Muscle layer of colon (tissue), 2 donors: ENCODE measurements around the gene VPS16.
"Not testable (repeated sequence)": the region's sequence is repeated elsewhere in the genome, so short reads cannot be mapped to it uniquely, and the experiment has no call there.

Experiments
- H3K27ac ChIP-seq: one replicate; pipeline ENCODE4 v1.7.0; 2013; ENCODE audit warnings: low read depth, mild to moderate bottlenecking, low read length, moderate library complexity
- H3K27me3 ChIP-seq, 2 donors: one replicate each; pipeline ENCODE4 v1.7.0; 2013; ENCODE audit warnings: low read length in 2 of 2, mild to moderate bottlenecking in 2 of 2; ENCODE audit not compliant: insufficient read depth in 2 of 2, control insufficient read depth in 1 of 2
- H3K36me3 ChIP-seq: one replicate; pipeline ENCODE4 v1.7.0; 2013; ENCODE audit warnings: mild to moderate bottlenecking, low read length; ENCODE audit not compliant: insufficient read depth
- H3K4me1 ChIP-seq: one replicate; pipeline ENCODE4 v1.7.0; 2013; ENCODE audit warnings: mild to moderate bottlenecking, low read length; ENCODE audit not compliant: insufficient read depth
- H3K4me3 ChIP-seq, 2 donors: one replicate each; pipeline ENCODE4 v1.7.0; 2013; ENCODE audit warnings: low read length in 2 of 2, low read depth in 1 of 2, mild to moderate bottlenecking in 1 of 2, moderate library complexity in 1 of 2
- H3K9ac ChIP-seq: one replicate; pipeline ENCODE4 v1.7.0; 2013; ENCODE audit warnings: low read length
- H3K9me3 ChIP-seq: one replicate; pipeline ENCODE4 v1.7.0; 2013; ENCODE audit warnings: mild to moderate bottlenecking, low read length
- donor health status: abdominal sarcoma.
- donor health status: Adenocarcinoma of cecum.

VPS16 gene

GRCh38 chr20:2799688-2800520 is 40.6 kb upstream of the VPS16 start:
- Histone ChIP-seq H3K4me3 (peak overlapping the region; percentile 14 to 49), H3K9ac (no peak overlapping the region), H3K9me3 (no peaks in the 10 kb centered on the region), H3K27ac (no peak overlapping the region), H3K4me1 (no peaks in the 10 kb centered on the region), H3K36me3 (no peaks in the 10 kb centered on the region), H3K27me3 (peaks cover 5 to 51% of the 10 kb centered on the region in 2 donors)

DNA sequence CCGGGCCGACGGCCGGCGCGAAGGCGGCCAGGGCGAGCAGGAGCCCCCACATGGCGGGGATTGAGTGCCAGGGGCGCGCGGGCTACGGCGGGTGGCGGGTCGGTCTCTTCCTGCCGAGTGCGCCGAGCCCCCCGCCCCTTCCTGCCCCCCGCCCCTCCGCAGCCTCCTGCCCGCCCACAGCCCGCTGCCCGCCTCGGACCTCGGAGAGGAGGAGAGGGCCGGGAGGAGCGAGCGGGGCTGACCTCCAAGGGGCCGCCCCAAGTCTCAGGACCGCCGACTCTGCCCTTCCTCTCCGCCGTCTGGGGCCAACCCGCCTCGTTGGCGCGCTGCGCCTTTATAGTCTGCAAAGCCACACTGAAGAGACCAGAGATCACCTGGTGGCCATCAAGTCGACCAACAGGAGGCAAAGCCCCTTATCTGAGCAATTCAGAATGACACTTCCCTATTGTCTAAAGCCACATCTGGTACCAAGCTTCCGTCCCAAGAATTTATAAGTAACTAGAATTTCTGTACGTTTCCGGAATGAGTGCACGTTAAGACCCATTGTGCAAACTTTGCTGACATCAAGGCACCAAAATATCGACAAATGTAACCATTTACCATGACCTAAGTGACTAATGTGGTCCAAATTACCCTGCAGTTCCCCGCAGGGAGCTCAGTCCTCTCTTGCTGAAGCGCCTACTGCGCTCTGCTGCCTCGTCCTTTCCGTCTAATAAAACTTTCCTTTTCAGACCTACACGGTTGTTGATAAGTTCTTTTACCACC is 39.8 kb upstream of the VPS16 start, which contains the start of gene CPXM1:
CPXM1 (minus strand) TSS at position 107 of the 765 bp plus-strand sequence; CDS start at position 52, 55 bp downstream.
- Histone ChIP-seq H3K4me1 (no peaks in the 10 kb centered on the region), H3K4me3 (peak within 1 kb of the TSS; percentile 14 to 49), H3K27ac (no peak within 1 kb of the TSS), H3K36me3 (no peaks in the 10 kb centered on the region), H3K9me3 (no peaks in the 10 kb centered on the region), H3K9ac (no peak within 1 kb of the TSS), H3K27me3 (peaks cover 5 to 57% of the 10 kb centered on the region in 2 donors)

GRCh38 chr20:2801286-2801728 is 39.2 kb upstream of the VPS16 start:
- Histone ChIP-seq H3K4me1 (no peaks in the 10 kb centered on the region), H3K9ac (no peak overlapping the region), H3K27me3 (peaks cover 5 to 60% of the 10 kb centered on the region in 2 donors), H3K27ac (no peak overlapping the region), H3K36me3 (no peaks in the 10 kb centered on the region), H3K9me3 (no peaks in the 10 kb centered on the region), H3K4me3 (no peak overlapping the region)

DNA sequence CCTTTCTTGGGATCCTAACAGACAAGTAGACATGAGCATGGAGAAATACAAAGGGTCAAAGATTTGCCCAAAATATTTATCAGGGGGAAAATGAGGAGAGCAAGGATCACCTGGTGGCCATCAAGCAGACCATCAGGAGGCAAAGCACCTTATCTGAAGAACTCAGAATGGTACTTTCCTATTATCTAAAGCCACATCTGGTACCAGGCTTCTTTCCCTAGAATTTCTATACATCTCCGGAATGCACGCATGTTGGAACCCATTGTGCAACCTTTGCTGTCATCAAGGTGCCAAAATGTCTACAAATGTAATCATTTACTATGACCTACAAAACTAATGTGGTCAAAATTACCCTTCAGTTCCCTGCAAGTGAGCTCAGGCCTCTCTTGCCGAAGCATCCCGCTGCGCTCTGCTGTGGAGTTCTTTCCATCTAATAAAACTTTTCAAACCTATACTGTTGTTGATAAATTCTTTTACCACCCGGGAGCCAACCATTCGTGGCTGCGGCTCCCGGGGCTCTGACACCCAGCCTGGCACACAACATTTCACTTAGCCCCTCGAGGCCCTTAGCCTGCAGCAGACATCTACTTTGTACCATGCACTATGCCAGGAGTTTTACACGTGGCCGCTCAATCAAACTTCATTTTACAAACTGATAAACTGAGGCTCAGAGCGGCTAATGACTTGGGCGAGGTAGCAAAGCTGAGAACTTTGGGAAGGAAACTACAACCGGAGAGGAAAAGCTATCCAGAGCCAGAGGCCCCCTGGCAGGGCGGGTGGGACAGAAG is 36.3 kb upstream of the VPS16 start:
- peaks cover 5 to 61% of the 10 kb centered on the region in 2 donors for H3K27me3 ChIP-seq
- no peak overlapping the region for H3K27ac ChIP-seq
- no peak overlapping the region for H3K4me3 ChIP-seq
- no peaks in the 10 kb centered on the region for H3K36me3 ChIP-seq
- H3K9me3 ChIP-seq, result no peaks in the 10 kb centered on the region
- H3K9ac ChIP-seq, result no peak overlapping the region
- no peaks in the 10 kb centered on the region for H3K4me1 ChIP-seq

DNA sequence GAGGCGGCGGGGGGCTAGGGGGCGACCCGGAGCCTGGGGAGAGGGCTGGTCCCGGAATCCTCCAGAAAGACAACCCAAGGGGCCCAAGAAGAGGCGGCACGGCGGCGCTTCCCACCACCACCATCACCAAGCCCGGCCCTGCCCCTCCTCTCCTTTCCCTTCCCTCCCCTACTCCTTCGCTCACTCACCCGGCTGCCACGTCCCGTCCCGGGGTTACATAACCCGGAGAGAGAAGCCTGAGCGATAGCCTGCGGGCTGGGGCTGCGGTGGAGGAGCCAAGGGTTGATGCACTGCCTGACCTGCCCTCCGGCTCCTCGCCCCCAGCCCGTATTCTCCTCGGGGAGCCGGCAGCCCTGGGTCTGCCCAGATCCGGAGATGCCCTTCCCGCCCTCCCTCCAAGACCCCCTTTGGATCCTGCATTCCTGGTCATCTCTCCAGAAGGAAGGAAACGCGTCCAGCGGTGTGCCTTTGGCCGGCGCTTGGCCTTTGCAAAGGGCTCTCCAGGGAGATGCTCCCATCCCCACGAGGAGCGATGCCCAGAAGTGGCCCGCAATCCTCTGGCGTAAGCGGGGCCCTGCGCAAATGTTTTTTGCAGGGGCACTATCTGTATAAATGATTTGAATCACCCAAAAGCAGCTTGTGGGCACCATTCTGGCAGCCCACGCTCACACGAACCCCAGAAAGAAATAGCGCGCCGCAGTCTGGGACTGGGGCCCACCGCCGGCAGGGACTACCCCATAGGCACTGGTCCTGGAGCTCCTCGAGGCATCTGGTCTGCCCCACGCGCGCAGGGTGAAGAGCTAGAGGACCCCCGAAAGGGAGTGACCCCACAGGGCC is 35.5 kb upstream of the VPS16 start:
- Histone ChIP-seq H3K9ac (no peak overlapping the region), H3K4me1 (no peaks in the 10 kb centered on the region), H3K27me3 (peaks cover under 1 to 53% of the 10 kb centered on the region in 2 donors), H3K9me3 (no peaks in the 10 kb centered on the region), H3K4me3 (no peak overlapping the region), H3K27ac (no peak overlapping the region), H3K36me3 (no peaks in the 10 kb centered on the region)

DNA sequence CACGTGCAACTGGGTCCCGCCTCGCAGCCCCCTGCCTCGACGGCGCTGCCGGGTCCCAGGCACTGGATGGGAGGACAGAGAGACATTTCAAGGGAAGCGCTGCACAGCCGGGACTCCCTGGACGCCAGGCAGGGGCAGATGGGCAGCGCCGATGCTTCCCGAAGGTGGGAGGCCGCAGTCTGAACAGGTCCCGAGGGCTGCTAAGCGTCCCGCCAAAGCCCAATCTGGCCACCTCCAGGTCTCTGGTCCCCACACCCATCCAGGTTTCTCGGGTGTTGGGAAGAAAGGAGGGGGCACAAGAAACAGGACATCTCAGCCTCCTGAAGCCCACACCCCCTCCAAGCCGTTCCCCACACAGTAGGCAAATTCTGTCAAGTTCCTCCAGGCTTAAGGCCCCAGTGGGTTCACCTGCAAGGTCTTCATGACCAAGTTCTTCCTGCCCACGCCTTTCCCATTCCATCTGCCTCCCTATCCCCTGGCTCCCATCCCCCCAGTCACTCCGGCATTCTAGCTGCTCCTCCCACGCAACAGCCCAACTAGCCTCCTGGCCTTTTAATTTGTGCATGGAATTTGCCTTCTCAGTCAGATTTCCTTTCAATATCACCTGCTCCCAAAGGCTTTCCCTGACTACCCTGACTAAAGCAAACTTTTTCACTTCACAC is 34.7 kb upstream of the VPS16 start:
- H3K27ac ChIP-seq, result no peak overlapping the region
- no peaks in the 10 kb centered on the region for H3K4me1 ChIP-seq
- peaks cover 0 to 45% of the 10 kb centered on the region in 2 donors for H3K27me3 ChIP-seq
- H3K4me3 ChIP-seq, result no peak overlapping the region
- no peaks in the 10 kb centered on the region for H3K36me3 ChIP-seq
- H3K9me3 ChIP-seq, result no peaks in the 10 kb centered on the region
- no peak overlapping the region for H3K9ac ChIP-seq

- Histone ChIP-seq H3K27me3 (peaks cover 0 to 40% of the 10 kb centered on the region in 2 donors), H3K4me1 (no peaks in the 10 kb centered on the region), H3K9me3 (no peaks in the 10 kb centered on the region), H3K9ac (no peak overlapping the region), H3K36me3 (no peaks in the 10 kb centered on the region), H3K27ac (no peak overlapping the region), H3K4me3 (no peak overlapping the region)
Measured at GRCh38 chr20:2806351-2806701, 34.2 kb upstream of the VPS16 start.

GRCh38 chr20:2807019-2807418 is 33.5 kb upstream of the VPS16 start:
- peaks cover 0 to 33% of the 10 kb centered on the region in 2 donors for H3K27me3 ChIP-seq
- no peak overlapping the region for H3K4me3 ChIP-seq
- no peak overlapping the region for H3K27ac ChIP-seq
- H3K36me3 ChIP-seq, result no peaks in the 10 kb centered on the region
- no peak overlapping the region for H3K9ac ChIP-seq
- no peaks in the 10 kb centered on the region for H3K9me3 ChIP-seq
- H3K4me1 ChIP-seq, result no peaks in the 10 kb centered on the region

DNA sequence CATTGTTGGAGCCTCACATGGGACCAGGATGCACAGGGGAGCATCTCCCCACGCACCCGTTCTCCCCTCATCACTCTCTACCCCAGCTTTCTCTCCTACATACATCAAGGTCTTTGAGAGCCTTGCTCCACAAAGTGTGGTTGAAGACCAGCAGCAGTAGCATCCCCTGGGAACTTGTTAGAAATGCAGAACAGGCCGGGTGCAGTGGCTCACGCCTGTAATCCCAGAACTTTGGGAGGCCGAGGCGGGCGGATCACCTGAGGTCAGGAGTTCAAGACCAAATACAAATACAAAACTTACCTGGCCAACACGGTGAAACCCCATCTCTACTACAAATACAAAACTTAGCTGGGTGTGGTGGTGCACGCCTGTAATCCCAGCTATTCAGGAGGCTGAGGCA is 32.6 kb upstream of the VPS16 start:
- H3K27me3 ChIP-seq, result peaks cover 0 to 29% of the 10 kb centered on the region in 2 donors
- not testable (repeated sequence) for H3K9me3 ChIP-seq, H3K36me3 ChIP-seq, H3K27ac ChIP-seq, H3K4me1 ChIP-seq, H3K4me3 ChIP-seq, H3K9ac ChIP-seq

DNA sequence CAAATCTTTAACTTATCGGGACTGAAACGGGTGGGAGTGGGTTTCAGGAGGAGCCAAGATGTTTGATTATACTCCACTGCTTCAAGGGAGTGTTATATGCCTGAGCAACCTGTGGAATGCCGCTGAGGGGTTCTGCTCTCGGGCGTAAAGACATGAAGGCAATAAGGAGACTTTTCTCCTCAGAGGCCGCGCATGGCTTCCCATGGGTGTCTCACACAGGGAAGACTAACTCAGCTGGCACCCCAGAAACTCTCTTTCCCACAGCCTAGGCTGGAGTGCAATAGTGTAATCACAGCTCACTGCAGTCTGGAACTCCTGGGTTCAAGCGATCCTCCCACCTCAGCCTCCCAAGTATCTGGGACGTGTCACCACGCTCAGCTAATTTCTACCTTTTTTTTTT is 30.9 kb upstream of the VPS16 start:
- Histone ChIP-seq H3K36me3 (no peaks in the 10 kb centered on the region), H3K27ac (no peak overlapping the region), H3K9ac (no peak overlapping the region), H3K27me3 (peaks cover 0 to 22% of the 10 kb centered on the region in 2 donors), H3K4me1 (no peaks in the 10 kb centered on the region), H3K9me3 (no peaks in the 10 kb centered on the region), H3K4me3 (no peak overlapping the region)
